H54 (cell line): ENCODE results near the gene PRX.
"Not testable (repeated sequence)": the region's sequence is repeated elsewhere in the genome, so short reads cannot be mapped to it uniquely, and the experiment has no call there.

Source experiments
- DNase-seq: peaks from one replicate; pipeline ENCODE4 v3.0.0; 2011; ENCODE audit warnings: low spot score, mixed read lengths; ENCODE audit not compliant: insufficient read length
- FAIRE-seq: peaks from 3 replicates; lab custom pipeline; 2011; peaks lifted over from hg19 to GRCh38; lab: Jason Lieb, UNC
- POLR2A ChIP-seq: IDR thresholded peaks from 2 replicates; pipeline ENCODE4 v1.6.1; 2011; ENCODE audit warnings: low read depth, mild to moderate bottlenecking, low read length

PRX gene

GRCh38 chr19:40444825-40445312 lies 31.7 kb upstream of the PRX start:
- FAIRE-seq (no peak), DNase-seq (no peak)
- peak; percentile 10; the same call in 1 of the 2 replicates for TF ChIP-seq POLR2A

GRCh38 chr19:40444000-40444824 lies 31.0 kb upstream of the PRX start, which contains the start of gene SERTAD3:
Gene SERTAD3, minus strand, starts transcription at chr19:40444335. Its CDS starts 2,255 bp downstream, at chr19:40442080.
- peak; percentile 95 for TF ChIP-seq POLR2A
- FAIRE-seq, result no peak
- DNase-seq, result peak; percentile 94

DNA sequence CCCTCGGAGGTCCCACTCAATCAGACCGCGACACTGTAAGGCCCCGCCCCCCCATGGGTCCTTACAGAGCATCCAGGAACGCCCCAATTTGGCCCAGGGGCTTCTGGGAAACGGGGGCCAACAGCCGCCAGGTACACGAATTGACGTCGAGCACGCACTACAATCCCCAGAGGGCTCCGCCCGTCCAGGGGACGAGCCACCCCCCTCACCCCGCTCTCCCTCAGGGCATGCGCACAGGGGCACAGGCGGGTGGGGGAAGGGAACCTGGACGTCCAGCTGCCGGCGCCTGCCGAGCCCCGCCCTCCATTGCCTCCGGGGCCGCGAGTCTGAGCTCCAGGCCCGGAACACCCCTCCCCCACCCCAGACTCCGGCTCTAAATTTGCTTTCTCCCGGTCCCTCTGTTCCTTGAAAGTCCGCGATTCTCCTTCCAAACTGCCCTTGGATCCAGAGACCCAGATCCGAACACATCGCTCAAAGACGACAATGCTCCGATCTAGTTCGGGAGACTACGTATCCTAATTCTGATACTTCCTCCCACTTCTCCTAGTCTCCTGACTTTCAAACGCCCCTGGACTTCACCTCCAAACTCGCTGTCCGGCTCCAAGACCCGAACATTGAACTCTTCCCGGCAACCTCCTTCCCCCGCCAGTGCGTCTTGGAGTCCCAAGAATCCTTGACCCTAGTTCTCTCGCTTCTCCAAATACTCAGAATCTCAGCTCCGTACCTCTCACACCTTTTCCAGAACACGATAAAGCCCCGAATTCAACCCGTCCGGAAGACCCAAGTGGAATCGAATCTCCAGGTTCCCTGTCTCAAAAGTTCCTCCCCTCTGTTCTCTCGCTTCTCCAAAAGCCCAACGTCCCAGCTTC lies 30.2 kb upstream of the PRX start:
- DNase-seq (peak; percentile 98), FAIRE-seq (peak; percentile 52)
- peak; percentile 36 for TF ChIP-seq POLR2A

DNA sequence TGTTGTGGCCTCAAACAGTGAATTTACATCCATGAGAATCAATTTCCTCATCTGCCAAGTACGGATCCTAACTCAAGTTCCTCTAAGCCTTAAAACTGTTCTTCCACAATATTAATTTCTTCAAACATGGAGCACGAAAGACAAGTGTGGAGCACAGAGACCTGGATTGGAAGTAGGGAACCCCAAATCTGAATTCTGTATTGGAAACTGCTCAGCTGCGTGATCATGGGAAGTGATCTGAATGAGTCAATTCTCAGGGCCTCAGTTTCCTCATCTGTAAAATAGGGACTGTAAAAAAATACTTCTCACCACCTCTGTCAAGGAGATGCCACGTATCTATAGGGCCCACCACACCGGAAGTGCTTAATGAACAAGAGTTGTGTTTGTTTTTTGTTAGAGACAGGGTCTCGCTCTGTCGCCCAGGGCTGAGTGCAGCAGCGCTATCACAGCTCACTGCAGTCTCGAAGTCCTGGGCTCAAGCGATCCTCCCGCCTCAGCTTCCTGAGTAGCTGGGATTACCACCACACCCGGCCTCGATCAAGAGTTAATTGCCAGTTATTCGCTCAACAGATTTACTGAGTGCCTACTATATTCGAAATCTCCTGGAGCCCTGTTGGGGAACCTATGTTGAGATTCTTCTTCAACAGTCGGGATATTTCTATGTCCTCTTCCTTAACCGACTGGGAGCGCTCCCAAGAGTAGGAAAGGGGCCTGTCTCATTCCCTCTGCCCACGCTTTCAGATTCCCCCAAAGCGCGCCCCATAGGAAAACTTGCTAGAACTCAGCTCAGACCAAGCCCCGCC lies 29.4 kb upstream of the PRX start:
- FAIRE-seq, result no peak
- DNase-seq, result no peak
- TF ChIP-seq POLR2A, result no peak

GRCh38 chr19:40441719-40442253 lies 28.6 kb upstream of the PRX start:
- FAIRE-seq, result no peak
- DNase-seq, result no peak
- no peak for TF ChIP-seq POLR2A

GRCh38 chr19:40438284-40438683 lies 25.1 kb upstream of the PRX start:
- no peak for FAIRE-seq
- TF ChIP-seq POLR2A, result no peak
- DNase-seq, result no peak

DNA sequence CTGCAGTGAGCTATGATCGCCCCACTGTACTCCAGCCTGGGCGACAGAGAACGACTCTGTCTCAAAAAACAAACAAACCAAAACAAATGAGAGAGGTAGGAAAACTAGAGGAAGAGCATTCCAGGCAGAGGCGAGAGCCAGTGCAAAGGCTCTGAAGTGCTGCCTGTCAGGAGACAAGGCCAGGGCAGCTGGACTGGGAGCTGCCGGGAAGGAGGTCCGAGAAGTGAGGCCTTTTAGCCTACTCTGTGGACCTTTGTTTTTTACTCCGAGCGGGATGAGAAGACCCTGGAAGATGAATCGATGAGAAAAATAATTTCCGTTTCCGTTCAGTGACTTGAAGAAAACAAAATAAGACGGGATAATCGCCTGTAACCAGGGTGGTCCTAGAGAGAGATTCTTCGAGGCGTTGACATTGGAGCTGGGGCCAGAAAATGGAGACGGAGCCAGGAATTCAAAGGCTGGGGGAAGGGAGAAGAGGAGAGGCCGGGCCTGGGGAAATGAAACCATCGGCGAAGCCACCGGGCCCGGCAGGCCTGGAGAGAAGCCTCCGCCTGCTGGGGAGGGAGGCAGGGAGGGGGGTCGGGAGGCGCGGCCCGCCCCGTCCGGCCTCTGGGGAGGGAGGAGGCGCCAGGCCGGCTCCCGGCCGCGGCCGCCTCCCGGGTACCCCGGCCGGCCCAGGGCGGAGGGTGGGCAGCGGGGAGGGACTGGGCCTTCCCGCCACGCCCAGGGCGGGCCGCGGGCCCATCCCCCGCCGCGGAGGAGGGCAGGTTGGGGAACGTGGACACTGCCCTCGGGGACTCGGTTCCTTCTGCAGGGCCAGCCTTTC lies 20.4 kb upstream of the PRX start:
- peak; percentile 17; the same call in 1 of the 2 replicates for TF ChIP-seq POLR2A
- DNase-seq (peak; percentile 90), FAIRE-seq (no peak)

DNA sequence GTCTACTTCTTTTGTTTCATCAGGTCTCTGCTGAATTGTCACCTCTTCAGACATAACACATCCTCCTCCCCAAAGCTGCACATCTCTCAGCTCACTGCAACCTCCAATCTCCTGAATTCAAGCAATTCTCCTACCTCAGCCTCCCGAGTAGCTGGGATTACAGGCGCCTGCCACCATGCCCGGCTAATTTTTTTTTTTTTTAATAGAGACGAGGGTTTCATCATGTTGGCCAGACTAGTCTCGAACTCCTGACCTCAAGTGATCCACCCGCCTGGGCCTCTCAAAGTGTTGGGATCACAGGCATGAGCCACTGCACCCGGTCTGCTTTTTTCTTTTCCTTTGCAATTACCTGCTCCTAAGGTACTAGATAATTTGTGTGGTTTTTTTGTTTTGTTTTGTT lies 19.6 kb upstream of the PRX start:
- not testable (repeated sequence) for FAIRE-seq, DNase-seq

- no peak for TF ChIP-seq POLR2A
- no peak for FAIRE-seq
- no peak for DNase-seq
Observed at GRCh38 chr19:40431698-40432097, 18.5 kb upstream of the PRX start.

GRCh38 chr19:40430242-40430641 lies 17.1 kb upstream of the PRX start:
- not testable (repeated sequence) for FAIRE-seq, DNase-seq

- DNase-seq, FAIRE-seq: not testable (repeated sequence)
Observed at GRCh38 chr19:40428197-40428596, 15.0 kb upstream of the PRX start.
